ENCODE data around the gene OSBP2. TPM values are rescaled to one million over a fixed set of nuclear protein-coding genes. Genes with fewer than 3 reads are reported as not detected.

OSBP2 gene
- total RNA-seq, 2 donors from 2014 or later, result 6.8 to 11.1 TPM

DNA sequence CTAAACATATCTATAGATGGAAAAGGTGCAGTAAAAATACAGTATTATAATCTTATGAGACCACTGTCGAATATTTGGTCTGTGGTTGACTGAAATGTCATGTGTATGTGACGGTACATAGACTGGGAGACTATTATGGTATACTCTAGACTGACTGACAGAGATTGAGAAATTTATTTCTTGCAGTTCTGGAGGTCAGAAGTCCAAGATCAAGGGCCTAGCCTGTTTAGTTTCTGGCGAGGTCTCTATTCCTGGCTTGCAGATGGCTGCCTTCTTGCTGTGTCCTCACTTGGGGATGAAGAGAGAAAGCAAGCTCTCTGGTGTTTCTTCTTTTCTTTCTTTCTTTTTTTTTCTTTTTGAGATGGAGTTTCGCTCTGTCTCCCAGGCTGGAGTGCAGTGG is 7.3 kb upstream of the OSBP2 start:
- H3K9ac ChIP-seq (ENCODE audit: extremely low read depth, low read length, poor library complexity, severe bottlenecking), result no peak overlapping the region
- WGBS, 2 experiments (ENCODE audit: insufficient coverage in 1 of 2, insufficient read length in 1 of 2), result 95 to 96% methylated on average over 4 of the region's 4 CpGs
- Mint-ChIP-seq H3K27me3 (ENCODE audit: insufficient read depth) (peaks cover 3% of the 10 kb centered on the region), H3K27ac (no peak overlapping the region), H3K4me1 (no peaks in the 10 kb centered on the region), H3K36me3 (ENCODE audit: low read depth) (no peaks in the 10 kb centered on the region), H3K9me3 (no peaks in the 10 kb centered on the region), H3K4me3 (no peak overlapping the region)
- no peak overlapping the region for H3K27ac ChIP-seq (ENCODE audit: low read depth, low read length)
- no peaks in the 10 kb centered on the region for H3K9me3 ChIP-seq (ENCODE audit: control insufficient read depth, low read length)
- H3K4me1 ChIP-seq (ENCODE audit: control insufficient read depth, insufficient read depth, low read length), result no peaks in the 10 kb centered on the region
- no peak for DNase-seq
- no peaks in the 10 kb centered on the region for H3K27me3 ChIP-seq (ENCODE audit: control insufficient read depth, insufficient read depth, low read length, poor library complexity, severe bottlenecking)
- no peaks in the 10 kb centered on the region for H3K36me3 ChIP-seq (ENCODE audit: control insufficient read depth, insufficient read depth, low read length)
- H3K4me3 ChIP-seq (ENCODE audit: low read length), result no peak overlapping the region
- TF ChIP-seq CTCF (conservative IDR thresholded peaks at IDR 0.05), result no peak

GRCh38 chr22:30689622-30690021 is 5.1 kb upstream of the OSBP2 start:
- no peak for DNase-seq
- H3K4me1 Mint-ChIP-seq, result no peaks in the 10 kb centered on the region
- H3K27me3 Mint-ChIP-seq (ENCODE audit: insufficient read depth), result peaks cover 7% of the 10 kb centered on the region
- no peaks in the 10 kb centered on the region for H3K36me3 ChIP-seq (ENCODE audit: control insufficient read depth, insufficient read depth, low read length)
- no peak overlapping the region for H3K27ac ChIP-seq (ENCODE audit: low read depth, low read length)
- H3K27me3 ChIP-seq (ENCODE audit: control insufficient read depth, insufficient read depth, low read length, poor library complexity, severe bottlenecking), result no peaks in the 10 kb centered on the region
- no peak overlapping the region for H3K4me3 Mint-ChIP-seq
- H3K9me3 ChIP-seq (ENCODE audit: control insufficient read depth, low read length), result no peaks in the 10 kb centered on the region
- no CpG with 5 or more reads among the region's 1 CpG for WGBS, 2 experiments (ENCODE audit: insufficient coverage in 1 of 2, insufficient read length in 1 of 2)
- H3K36me3 Mint-ChIP-seq (ENCODE audit: low read depth), result no peaks in the 10 kb centered on the region
- no peak overlapping the region for H3K9ac ChIP-seq (ENCODE audit: extremely low read depth, low read length, poor library complexity, severe bottlenecking)
- no peak overlapping the region for H3K27ac Mint-ChIP-seq
- no peaks in the 10 kb centered on the region for H3K9me3 Mint-ChIP-seq
- no peak for TF ChIP-seq CTCF (conservative IDR thresholded peaks at IDR 0.05)
- no peak overlapping the region for H3K4me3 ChIP-seq (ENCODE audit: low read length)
- no peaks in the 10 kb centered on the region for H3K4me1 ChIP-seq (ENCODE audit: control insufficient read depth, insufficient read depth, low read length)

- Mint-ChIP-seq H3K27me3 (ENCODE audit: insufficient read depth) (peaks cover 16% of the 10 kb centered on the region), H3K27ac (no peak overlapping the region), H3K4me1 (peaks cover 8% of the 10 kb centered on the region), H3K36me3 (ENCODE audit: low read depth) (no peaks in the 10 kb centered on the region), H3K9me3 (no peaks in the 10 kb centered on the region), H3K4me3 (no peak overlapping the region)
- TF ChIP-seq CTCF (conservative IDR thresholded peaks at IDR 0.05), result no peak
- H3K27ac ChIP-seq (ENCODE audit: low read depth, low read length), result no peak overlapping the region
- no peaks in the 10 kb centered on the region for H3K9me3 ChIP-seq (ENCODE audit: control insufficient read depth, low read length)
- DNase-seq, result no peak
- peaks cover 4% of the 10 kb centered on the region for H3K4me1 ChIP-seq (ENCODE audit: control insufficient read depth, insufficient read depth, low read length)
- no peak overlapping the region for H3K4me3 ChIP-seq (ENCODE audit: low read length)
- no peaks in the 10 kb centered on the region for H3K36me3 ChIP-seq (ENCODE audit: control insufficient read depth, insufficient read depth, low read length)
- H3K9ac ChIP-seq (ENCODE audit: extremely low read depth, low read length, poor library complexity, severe bottlenecking), result no peak overlapping the region
- 84 to 100% methylated on average over 1 of the region's 1 CpG for whole genome bisulfite sequencing, 2 experiments (ENCODE audit: insufficient coverage in 1 of 2, insufficient read length in 1 of 2)
- peaks cover 14% of the 10 kb centered on the region for H3K27me3 ChIP-seq (ENCODE audit: control insufficient read depth, insufficient read depth, low read length, poor library complexity, severe bottlenecking)
These were observed 3.5 kb upstream of the OSBP2 start for GRCh38 chr22:30691204-30691603.
